T1000 (cell line): ENCODE results near the gene C6orf132.

Source experiments
- DNase-seq: peaks from one replicate; lab custom pipeline; 2025; ENCODE audit warnings: mixed read lengths; lab: John Stamatoyannopoulos, UW

C6orf132 gene

DNA sequence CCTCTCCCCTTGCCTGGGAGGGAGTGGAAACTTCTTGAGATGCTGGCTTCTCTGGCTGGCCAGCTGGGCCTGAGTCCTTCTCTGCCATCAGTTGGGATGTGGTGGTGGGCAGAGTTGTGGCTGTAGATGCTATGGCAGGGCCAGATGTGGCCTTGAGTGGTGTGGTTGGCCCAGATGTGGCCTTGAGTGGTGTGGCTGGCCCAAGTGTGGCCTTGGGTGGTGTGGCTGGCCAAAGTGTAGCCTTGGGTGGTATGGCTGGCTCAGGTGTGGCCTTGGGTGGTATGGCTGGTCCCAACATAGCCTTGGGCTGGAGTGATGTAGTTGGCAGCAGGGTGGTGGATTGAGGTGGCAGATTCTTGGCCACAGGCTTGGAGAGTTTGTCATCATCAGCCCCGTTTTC, 36.7 kb downstream of the C6orf132 start:
- DNase-seq = no peak

DNA sequence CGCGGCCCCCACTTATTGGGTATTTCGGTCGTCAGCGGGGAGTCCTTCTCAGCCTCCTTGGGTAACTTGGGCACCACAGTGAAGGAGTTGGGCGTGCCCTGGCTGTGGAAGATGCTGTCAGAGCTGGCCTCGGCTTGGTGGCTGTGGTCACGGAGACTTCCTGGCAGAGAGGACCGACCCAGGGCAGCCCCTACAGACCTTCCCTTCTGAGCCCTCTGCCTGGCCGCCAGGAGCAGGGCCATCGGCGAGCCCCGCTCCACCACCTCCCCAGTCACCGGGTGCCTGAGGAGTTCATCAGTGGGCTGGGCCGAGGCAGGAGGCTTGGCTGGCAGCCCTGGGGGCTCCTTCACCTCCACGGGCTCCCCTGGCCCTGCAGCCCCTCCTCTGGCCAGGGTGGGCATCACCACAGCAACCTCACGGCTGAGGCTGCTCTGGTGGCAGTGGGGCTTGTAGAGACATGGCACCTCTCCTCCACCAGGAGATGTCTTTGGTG, 37.2 kb downstream of the C6orf132 start:
- DNase-seq = no peak

DNA sequence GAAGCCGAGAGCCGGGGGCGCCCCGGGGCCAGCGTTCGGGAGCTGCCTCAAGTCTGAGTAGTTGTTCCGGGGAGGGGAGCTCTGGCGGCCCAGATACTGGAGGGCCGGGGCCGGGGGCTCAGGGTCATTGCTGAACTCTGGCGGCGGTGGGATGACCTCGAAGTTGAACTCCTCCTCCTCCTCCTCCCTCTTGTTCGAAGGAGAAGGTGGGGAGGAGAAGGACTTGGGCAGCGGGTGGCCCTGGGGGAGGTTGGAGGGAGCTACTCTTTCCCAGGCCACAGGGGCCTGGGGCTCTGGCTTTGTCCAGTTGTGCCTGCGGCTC, 37.7 kb downstream of the C6orf132 start:
- DNase-seq = no peak

DNA sequence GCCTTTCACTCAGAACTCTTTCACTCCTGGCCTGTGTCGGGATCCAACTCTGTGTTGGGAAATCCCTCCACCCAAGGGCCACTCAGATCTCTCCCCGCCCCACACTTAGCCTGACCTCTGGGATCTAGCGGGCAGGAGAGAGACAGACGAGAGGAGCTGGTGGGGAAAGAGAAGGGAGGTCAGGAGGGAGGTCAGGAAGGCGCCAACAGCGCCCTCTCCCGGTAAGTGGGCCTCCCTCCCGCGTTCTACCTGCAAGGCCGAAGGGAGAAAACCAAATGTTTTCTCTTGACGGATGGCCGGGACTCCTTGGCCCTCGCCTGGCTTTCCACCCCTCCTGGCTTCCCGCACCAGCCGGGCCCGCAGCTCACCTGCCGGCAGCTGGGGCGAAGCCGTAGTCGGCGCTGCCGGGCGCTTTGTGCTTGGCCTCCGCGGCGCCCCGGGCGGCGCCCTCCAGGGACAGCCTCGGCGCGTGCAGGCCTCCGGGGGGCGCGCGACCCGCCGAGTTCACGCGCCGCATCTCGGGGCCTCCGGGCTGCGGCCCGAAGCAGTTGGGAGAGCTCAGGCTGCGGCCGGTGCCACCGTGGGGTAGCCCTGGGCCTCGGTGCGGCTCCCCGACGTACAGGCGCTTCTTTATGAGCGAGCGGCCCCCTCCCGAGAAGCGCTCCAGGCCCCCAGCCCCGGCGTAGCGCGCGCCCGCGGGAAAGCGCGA, 38.2 kb downstream of the C6orf132 start:
- DNase-seq = no peak

DNA sequence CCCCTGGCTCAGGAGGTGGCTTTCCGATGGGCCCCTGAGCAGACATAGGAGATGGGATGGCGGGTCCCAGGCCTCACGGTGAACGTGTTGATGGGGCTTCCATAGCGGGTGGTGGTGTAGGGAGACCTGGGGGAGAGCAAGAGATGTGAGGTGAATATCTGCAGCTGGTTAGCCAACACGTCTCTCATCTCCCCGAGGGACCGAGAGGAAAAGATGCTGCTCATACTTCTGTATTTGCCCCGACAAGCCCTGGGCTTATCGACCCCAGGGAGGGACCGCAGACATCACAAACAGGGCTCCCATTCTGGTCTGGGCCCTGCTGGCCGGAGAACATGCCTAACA, 38.7 kb downstream of the C6orf132 start:
- no peak for DNase-seq

DNA sequence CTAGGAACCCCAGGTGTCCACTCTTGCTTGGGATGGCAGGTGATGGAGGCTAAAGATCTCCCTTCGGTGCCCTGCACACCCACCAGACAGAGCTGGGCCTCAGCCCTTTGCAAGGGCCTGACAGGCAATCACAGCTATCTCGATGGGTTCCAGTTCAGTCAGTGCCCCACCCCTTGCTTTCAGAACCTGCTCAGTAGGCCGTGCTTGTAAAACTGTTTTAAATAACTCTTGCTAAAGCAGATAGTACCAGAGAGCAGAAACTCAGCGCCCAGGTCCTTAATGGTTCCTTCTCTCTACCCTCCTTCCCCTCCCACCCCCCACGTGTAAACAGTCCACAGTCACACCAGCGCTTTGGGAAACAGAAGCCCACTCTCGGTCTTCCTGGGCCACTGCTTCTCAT, 39.2 kb downstream of the C6orf132 start:
- no peak for DNase-seq

DNA sequence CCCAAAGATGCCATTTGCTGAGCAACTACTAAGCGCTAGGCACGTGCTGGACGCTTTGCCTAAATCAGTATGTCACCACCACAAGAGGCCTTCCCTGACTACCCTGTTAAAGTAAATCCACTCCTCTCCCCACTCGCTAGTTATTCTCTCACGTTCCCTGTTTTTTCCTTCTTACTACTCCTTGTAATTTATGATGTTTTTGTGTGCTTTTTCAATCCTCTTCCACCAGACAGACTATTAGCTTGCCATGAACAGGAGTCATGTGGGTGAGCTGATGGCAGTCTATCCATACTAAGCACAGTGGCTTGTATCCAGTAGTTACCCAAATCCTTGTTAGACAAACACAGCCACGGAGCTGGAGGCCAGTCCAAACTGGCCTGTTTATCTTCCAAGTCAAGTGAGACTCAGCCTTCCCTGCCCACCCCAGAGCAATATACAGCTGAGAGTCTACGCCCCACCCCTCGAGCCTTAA, 41.2 kb downstream of the C6orf132 start:
- DNase-seq = no peak

DNA sequence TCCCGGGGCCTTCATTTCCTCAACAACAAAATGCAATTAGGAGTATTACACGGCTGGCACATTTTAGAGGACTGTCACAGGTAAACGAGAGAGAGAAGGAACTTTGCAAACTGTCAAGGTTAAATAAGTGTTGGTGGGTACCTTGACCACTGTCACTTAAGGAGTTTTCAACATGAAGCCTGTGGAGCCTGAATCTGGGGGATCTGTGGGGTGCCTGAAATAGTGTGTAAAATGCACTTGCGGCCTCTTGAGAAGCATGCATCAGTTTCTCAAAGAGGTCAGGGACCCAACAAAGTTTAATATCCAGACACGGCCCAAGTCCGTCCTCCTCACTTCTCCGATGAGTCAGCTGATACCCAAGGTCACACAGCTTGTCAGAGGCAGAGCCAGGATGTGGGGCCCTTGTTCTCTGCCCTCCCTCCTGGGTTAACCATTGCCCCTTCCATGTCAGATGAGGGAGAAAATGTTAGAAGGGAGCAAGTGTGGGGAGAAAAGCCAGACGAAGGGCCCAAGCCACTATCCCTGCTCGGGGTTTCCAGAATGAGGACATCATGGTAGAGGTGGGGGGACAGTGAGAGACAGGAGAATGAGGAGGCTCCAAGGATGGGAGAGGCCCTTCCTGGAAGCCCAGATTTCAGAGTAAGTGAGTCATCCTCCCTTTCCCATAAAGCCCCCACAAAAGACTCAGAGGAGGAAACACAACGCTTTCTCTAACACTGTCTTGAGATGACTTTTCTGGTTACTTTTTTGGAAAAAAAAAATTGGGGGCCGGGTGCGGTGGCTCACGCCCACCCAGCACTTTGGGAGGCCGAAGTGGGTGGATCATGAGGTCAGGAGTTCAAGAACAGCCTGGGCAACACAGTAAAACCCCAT, 42.2 kb downstream of the C6orf132 start:
- peak; percentile 27 for DNase-seq

DNA sequence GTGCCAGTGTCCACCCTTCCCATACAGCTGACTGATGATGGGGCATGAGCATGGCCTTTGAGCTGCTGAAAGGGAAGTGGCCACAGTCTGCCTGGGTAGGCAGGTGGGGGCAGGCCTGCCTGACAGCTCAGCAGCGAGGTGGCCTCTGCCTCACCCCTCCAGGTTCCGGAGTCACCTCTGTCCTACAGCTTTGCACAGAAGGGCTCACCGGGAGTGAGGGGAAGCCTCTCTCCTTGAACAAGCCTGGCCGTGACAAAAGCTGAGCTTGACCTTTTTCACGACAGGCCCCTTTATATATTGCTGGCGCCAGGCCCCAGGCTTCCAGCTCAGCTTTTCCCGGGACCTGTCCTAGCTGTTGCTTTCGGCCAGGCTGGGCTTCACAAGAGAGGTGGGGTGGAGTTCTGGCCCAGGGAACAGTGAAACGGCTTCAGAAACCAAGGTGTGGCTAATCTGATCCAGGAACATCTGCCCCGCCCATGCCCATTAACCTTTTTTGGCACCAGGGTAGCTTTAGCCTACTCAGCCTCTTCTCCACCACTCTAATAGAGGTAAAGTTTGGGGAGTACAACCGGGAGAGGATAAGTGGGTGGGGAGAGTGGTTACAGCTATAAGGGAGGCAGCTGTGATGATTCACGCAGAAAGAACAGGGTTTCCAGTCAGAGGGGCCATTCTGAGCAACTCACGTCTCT, 42.9 kb downstream of the C6orf132 start:
- no peak for DNase-seq

DNA sequence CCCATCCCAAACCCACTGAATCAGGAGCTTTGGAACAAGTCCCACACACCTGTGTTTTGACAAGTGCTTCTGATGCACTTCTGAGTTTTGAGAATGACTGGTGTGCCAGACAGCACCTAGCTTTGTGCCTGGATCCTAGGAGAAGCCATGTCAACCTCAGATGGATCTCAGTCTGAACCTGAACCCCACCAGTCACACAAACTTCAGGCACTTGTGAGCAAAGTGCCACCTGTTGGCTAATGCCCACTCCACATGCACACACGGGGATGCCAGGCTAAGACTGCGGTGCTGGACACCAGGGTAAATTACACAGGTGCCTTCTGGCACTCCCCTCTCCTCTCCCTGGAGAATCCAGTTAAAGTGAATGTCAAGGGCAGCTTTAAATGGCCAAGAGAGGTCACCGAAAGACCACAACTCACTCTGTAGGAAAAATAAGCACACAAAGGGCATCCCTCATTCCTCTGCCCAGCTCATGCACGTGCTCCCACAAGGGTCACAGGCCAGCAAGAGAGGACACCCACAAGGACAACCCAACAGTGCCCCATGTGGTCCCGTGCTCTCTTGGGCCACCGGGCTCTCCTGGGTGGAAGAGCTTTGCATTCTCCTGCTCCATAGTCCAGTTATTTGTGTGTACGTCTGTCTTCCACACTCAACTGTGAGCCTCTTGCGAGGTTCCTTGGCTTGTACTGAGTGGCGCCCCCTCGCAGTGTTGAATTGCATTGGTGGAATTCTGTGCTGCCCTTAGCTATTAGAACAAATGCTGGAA, 46.5 kb downstream of the C6orf132 start:
- DNase-seq = no peak

DNA sequence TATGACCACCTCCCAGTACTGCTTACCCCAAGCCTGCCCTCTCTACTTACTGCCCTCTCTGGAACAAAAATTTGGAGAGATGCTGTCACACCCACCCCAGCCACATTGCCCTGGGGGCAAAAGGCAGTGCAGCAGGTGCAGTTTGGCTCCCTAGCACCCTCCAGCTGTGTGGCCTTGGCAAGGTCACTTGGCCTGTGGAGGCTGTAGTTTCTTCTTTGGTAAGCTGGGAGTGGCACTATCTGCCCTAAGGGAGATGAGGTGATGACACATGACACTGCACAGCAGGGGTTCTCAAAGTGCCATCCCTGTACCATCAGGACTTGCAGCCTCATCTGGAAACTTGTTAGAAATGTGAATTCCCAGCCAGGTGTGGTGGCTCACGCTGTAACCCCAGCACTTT, 47.3 kb downstream of the C6orf132 start:
- peak; percentile 7 for DNase-seq

DNA sequence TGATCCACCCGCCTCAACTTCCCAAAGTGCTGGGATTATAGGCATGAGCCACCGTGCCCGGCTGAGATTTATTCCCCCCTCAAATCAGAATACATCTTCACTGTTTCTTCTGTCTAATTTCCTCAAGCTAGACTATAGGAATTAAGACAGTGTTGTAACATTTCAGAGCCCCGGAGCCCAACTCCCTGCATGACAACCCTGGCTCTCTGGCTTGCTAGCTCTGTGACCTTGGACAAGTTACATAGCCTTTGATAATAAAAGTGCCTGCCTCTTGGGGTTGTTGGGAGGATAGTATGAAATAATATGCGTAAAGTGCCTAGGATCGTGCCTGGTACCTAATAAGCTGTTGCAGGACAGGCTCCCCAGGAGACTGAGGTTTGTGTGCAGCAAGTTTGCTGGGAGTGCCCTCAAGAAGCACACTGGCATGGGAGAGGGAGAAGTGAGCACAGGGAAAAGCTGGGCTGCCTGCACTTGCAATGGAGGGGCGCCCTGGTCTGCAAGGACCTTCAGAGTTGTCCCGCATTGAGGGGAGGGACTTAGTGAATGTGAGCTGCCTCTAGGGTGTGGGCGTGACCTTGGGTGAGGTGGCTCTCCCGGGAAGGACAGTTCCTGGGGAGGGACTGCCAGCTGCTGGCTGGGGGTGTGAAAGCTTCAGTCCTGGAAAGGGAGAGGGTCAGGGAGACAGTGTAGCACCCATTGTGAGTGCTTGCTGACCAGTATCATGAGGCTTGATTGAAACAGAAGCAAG, 48.7 kb downstream of the C6orf132 start:
- DNase-seq = no peak

DNA sequence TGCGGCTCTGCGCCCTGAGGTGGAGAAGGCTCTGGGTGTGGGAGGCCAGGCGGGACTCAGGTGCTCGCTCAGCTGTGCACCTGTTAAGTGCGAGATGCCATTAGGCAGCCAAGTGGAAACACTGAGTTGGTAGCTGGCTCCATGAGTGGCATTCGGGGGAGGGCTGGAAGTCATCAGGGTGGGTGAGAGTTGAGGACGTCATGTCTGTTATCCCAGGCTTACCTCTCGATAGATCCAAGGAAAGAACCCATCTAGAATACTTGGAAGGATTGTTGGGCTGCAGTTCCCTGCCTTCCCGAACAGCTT, 50.7 kb downstream of the C6orf132 start:
- DNase-seq = no peak

DNA sequence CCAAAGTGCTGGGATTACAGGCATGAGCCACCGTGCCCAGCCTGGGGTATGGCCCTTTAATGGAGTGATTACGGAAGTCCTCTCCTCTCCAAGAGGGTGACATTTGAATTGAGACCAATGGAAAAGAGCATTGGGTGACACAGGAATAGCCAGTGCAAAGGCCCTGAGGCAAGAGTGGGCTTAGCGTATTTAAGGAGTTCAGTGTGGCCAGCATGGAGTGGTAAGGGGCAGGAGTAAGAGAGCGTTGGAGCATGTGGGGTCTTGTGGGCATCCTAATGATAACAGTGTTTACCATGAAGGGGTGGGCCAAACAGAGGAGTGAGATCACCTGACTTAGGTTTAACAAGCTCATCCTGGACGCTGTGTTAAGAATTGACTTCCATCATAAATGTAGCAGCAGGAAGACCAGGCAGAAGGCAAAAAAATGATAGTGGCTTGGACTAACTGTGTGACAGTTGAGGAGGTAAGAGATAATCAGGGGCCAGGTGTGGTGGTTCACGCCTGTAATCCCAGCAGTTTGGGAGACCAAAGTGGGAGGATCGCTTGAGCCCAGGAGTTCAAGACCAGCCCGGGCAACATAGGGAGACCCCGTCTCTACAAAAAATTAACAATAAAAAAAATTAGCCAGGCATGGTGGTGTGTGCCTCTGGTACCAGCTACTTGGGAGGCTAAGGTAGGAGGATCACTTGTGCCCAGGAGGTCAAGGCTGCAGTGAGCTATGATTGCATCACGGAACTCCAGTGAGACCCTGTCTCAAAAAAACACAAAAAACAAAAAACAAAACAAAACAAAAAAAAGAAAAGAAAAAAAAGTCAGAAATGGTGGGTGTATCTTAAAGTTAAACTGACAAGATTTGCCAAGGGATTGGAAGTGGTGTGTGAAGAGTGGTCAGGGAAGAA, 51.4 kb downstream of the C6orf132 start:
- DNase-seq = no peak

DNA sequence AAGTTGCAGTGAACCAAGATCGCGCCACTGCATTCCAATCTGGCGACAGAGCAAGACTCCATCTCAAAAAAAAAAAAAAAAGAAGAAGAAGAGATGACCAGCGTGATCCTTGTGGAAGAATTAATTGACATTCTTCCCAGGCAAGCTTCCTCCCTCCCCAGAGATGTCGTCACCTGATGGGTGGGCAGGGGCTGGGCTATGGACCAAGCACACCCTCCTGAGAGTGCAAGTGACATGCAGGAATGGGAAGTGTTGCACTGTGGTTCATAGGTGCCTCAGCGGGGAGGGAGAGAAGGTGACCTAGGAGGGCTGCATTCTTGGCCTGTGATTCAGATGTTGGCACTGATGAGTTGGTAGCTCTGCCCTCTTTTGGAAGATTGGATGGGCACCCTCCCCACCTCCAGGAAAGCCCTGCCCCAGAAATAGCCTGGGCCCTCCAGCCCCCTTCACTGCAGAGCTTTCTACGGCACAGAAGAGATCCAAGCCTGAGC, 54.3 kb downstream of the C6orf132 start:
- peak; percentile 46 for DNase-seq

DNA sequence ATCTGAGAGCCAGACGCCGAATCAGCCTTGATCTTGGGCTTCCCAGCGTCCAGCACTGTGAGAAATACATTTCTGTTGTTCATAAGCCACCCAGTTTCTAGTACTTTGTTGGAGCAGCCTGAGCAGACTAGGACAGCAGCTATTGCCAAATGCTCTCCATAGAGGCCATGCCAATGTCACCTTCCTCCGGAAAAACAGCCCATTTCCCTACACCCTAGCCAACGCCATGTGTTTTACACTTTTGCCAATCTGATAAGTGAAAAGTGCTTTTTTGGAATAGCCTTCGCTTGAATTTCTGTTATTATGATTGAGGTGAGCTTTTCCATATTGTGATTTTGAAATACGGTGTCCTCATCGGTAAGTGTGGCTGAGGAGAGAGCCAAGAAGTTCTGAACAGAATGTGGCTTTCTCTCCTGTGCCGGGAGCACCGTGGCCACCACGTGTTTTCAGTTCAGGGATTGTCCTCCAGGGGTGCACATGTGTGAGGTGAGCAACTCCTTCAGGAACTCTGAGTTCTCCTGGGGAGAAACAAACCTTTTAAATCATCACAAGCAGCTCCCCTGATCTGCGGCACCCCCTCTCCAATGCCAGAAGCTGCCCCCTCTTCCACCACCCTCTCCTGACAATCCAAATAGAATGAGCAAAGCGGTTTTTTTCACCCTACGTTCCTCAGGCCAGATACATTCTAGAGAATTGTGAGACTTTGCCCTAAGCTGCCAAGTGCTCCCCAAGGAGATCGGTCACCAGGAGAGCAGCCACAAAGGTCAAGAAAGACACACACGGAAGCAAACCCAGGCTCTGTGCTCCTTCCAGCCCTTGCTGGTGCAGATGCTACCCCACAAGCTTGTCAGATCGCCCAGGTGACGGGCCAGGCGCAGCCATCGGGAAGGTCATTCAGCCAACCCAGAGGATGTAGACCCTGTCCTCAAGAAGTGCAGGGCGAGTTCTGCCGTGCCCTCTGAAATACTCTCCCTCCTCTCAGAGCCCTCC, 56.1 kb downstream of the C6orf132 start:
- DNase-seq = no peak

DNA sequence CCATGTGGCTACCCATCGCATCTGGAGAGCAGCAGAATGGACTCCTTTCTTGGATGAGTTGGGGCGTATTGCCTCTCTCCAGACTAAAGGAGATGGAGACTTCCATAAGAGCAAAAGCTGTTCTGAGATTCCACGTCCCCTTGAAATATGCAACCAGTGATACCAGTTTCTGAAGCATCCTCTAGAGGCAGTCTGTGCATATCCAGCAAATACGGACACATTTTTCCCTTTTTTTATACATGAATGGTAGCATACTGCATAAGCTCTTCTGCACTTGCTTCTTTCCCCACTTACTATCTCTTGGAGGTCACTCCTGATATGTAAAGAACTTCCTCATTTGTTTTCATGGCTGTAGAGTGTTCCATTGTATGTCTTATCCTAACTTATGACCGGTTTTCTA, 57.5 kb downstream of the C6orf132 start:
- no peak for DNase-seq

DNA sequence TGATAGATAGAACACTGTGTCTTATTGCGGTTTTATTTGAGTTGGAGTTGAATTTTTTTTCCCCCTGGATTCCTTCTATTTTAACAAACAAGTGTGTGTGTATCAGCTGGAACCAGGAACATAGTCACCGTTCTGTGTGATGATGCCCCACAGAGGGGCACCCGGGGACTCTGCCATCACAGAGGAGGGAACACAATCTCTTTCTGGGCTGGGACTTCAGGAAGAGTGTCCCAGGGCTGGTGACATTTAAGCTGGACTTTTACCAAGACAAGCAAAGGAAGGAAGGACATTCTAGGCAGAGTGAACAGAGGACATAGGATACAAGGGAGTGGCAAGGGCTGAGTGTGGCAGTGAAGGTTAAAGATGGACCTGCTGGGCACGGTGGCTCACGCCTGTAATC, 58.9 kb downstream of the C6orf132 start:
- no peak for DNase-seq

DNA sequence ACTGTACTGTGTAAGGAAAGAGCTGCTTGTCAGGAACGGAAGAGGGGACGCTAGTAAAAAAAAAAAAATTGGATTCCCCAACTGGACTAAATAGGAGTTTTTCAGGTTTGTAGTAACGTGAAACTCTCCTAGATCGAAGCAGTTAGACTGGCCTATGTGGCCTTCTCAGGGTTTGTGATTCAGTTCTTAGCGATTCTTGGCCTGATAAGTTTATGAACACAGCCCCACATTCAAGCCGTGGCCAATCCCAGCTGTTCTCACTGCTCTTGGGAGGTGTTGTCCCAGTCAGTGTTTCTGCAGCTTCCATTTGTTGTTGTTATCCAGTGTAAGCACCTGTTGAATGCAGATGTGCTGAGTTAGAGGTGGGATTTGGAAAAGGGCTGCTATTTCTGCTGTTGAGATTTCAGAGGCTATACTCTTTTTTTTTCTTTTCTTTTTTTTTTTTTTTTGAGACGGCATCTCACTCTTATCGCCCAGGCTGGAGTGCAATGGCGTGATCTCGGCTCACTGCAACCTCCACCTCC, 62.4 kb downstream of the C6orf132 start:
- DNase-seq = no peak
